Measurements from ENCODE around the gene CLIP2.
"Not testable (repeated sequence)": the region's sequence is repeated elsewhere in the genome, so short reads cannot be mapped to it uniquely, and the experiment has no call there.

Gene CLIP2

GRCh38 chr7:74407958-74408357, 118.8 kb downstream of the CLIP2 start:
- no peak for DNase-seq

- no peak for DNase-seq
These were observed 120.4 kb downstream of the CLIP2 start for GRCh38 chr7:74409571-74409970.

GRCh38 chr7:74410772-74411171, 121.6 kb downstream of the CLIP2 start:
- DNase-seq: no peak

GRCh38 chr7:74411571-74411970, 122.4 kb downstream of the CLIP2 start:
- not testable (repeated sequence) for DNase-seq

- DNase-seq: no peak
These were observed 122.8 kb downstream of the CLIP2 start for GRCh38 chr7:74412056-74412455.

- DNase-seq: no peak
These were observed 123.4 kb downstream of the CLIP2 start for GRCh38 chr7:74412603-74413002.

GRCh38 chr7:74414595-74415333, 125.6 kb downstream of the CLIP2 start:
- not testable (repeated sequence) for DNase-seq

- no peak for DNase-seq
These were observed 128.3 kb downstream of the CLIP2 start for GRCh38 chr7:74417419-74417971.

GRCh38 chr7:74418076-74418475, 128.9 kb downstream of the CLIP2 start:
- DNase-seq: no peak

GRCh38 chr7:74418538-74418937, 129.3 kb downstream of the CLIP2 start:
- no peak for DNase-seq

GRCh38 chr7:74419232-74419631, 130.0 kb downstream of the CLIP2 start:
- DNase-seq: not testable (repeated sequence)

- no peak for DNase-seq
These were observed 130.8 kb downstream of the CLIP2 start for GRCh38 chr7:74420006-74420405.

- no peak for DNase-seq
These were observed 135.2 kb downstream of the CLIP2 start for GRCh38 chr7:74424291-74424880.

GRCh38 chr7:74428023-74428422, 138.8 kb downstream of the CLIP2 start:
- no peak for DNase-seq

GRCh38 chr7:74429153-74429747, 140.0 kb downstream of the CLIP2 start:
- no peak for DNase-seq

GRCh38 chr7:74430409-74430808, 141.2 kb downstream of the CLIP2 start:
- DNase-seq: not testable (repeated sequence)

- no peak for DNase-seq
These were observed 141.8 kb downstream of the CLIP2 start for GRCh38 chr7:74430961-74431466.

GRCh38 chr7:74437291-74437571, 148.0 kb downstream of the CLIP2 start:
- DNase-seq: not testable (repeated sequence)

- DNase-seq: no peak
These were observed 149.1 kb downstream of the CLIP2 start for GRCh38 chr7:74438327-74438726.

- DNase-seq: no peak
These were observed 150.3 kb downstream of the CLIP2 start for GRCh38 chr7:74439541-74439940.

GRCh38 chr7:74440143-74440542, 150.9 kb downstream of the CLIP2 start:
- DNase-seq: not testable (repeated sequence)

- DNase-seq: no peak
These were observed 152.6 kb downstream of the CLIP2 start for GRCh38 chr7:74441801-74442200.

GRCh38 chr7:74443543-74444247, 154.5 kb downstream of the CLIP2 start:
- DNase-seq: no peak
